ENCODE results near the gene TNKS1BP1.
"Not testable (repeated sequence)": the region's sequence is repeated elsewhere in the genome, so short reads cannot be mapped to it uniquely, and the experiment has no call there.

TNKS1BP1 gene

GRCh38 chr11:57311109-57311936 is 13.4 kb downstream of the TNKS1BP1 start:
- DNase-seq (ENCODE audit: low spot score), result peak; percentile 92

GRCh38 chr11:57310630-57311086 is 14.1 kb downstream of the TNKS1BP1 start:
- no peak for DNase-seq (ENCODE audit: low spot score)

- DNase-seq (ENCODE audit: low spot score), result no peak
Observed at GRCh38 chr11:57310091-57310490, 14.7 kb downstream of the TNKS1BP1 start.

- DNase-seq (ENCODE audit: low spot score), result no peak
Observed at GRCh38 chr11:57309106-57310059, 15.4 kb downstream of the TNKS1BP1 start.

- DNase-seq (ENCODE audit: low spot score), result no peak
Observed at GRCh38 chr11:57308426-57309060, 16.2 kb downstream of the TNKS1BP1 start.

- DNase-seq (ENCODE audit: low spot score), result no peak
Observed at GRCh38 chr11:57307666-57308270, 17.0 kb downstream of the TNKS1BP1 start.

GRCh38 chr11:57306940-57307565 is 17.7 kb downstream of the TNKS1BP1 start:
- no peak for DNase-seq (ENCODE audit: low spot score)

- DNase-seq (ENCODE audit: low spot score), result no peak
Observed at GRCh38 chr11:57306161-57306876, 18.4 kb downstream of the TNKS1BP1 start.

- no peak for DNase-seq (ENCODE audit: low spot score)
Observed at GRCh38 chr11:57305523-57305922, 19.2 kb downstream of the TNKS1BP1 start.

- peak; percentile 61 for DNase-seq (ENCODE audit: low spot score)
Observed at GRCh38 chr11:57303990-57304579, 20.7 kb downstream of the TNKS1BP1 start.

GRCh38 chr11:57303280-57303989 is 21.3 kb downstream of the TNKS1BP1 start:
- no peak for DNase-seq (ENCODE audit: low spot score)

GRCh38 chr11:57302489-57302888 is 22.3 kb downstream of the TNKS1BP1 start:
- DNase-seq (ENCODE audit: low spot score), result no peak

GRCh38 chr11:57301711-57302423 is 22.9 kb downstream of the TNKS1BP1 start:
- no peak for DNase-seq (ENCODE audit: low spot score)

- DNase-seq (ENCODE audit: low spot score), result no peak
Observed at GRCh38 chr11:57300785-57301184, 24.0 kb downstream of the TNKS1BP1 start.

- DNase-seq (ENCODE audit: low spot score), result no peak
Observed at GRCh38 chr11:57299150-57299737, 25.5 kb downstream of the TNKS1BP1 start.

GRCh38 chr11:57297221-57297620 is 27.5 kb downstream of the TNKS1BP1 start:
- no peak for DNase-seq (ENCODE audit: low spot score)

- not testable (repeated sequence) for DNase-seq (ENCODE audit: low spot score)
Observed at GRCh38 chr11:57296205-57296604, 28.5 kb downstream of the TNKS1BP1 start.
